IMR-90 (cell line): ENCODE data around the gene MLLT10. TPM values are rescaled to one million over a fixed set of nuclear protein-coding genes. Genes with fewer than 3 reads are reported as not detected.

Source experiments
- ATAC-seq: fragments of 200-7000 bp; cut with Tn5 transposase; 2 replicates; pipeline ENCODE4 v1.9.1; 2020; ENCODE audit warnings: low read depth, mild to moderate bottlenecking, moderate library complexity
- BruUV-seq: library from RNA; stranded (reverse); fragments of 400-500 nt; replicated peaks from 2 replicates; lab custom pipeline; 2021; lab: Mats Ljungman, UMichigan
- CTCF ChIA-PET: fragments of 300-600 bp; formaldehyde crosslinking; extraction: SDS; loops from one replicate; lab custom pipeline; 2021; ENCODE audit warnings: antibody characterized with exemption; lab: Yijun Ruan, JAX
- POLR2A ChIA-PET: fragments of 300-600 bp; sonication (Branson Sonifier 250); formaldehyde crosslinking; loops from one replicate; lab custom pipeline; 2022; ENCODE audit warnings: antibody characterized with exemption; ENCODE audit not compliant: unreplicated experiment; lab: Charles Lee
- DNase-seq: peaks from one replicate; pipeline ENCODE4 v3.0.0; 2013
- H2AFZ ChIP-seq: replicated peaks from 2 replicates; pipeline ENCODE3; 2013; ENCODE audit warnings: low read length, mild to moderate bottlenecking; ENCODE audit not compliant: poor library complexity
- H2AK5ac ChIP-seq: 2 replicates; pipeline ENCODE4 v1.6.1; 2013; ENCODE audit warnings: low read depth, low read length, inconsistent platforms
- H2AK9ac ChIP-seq: replicated peaks from 2 replicates; pipeline ENCODE3; 2013; ENCODE audit warnings: mild to moderate bottlenecking, low read depth, low read length, moderate library complexity; ENCODE audit not compliant: poor library complexity
- H2BK120ac ChIP-seq: 2 replicates; pipeline ENCODE4 v1.6.1; 2013; ENCODE audit warnings: low read depth, low read length, inconsistent platforms
- H2BK15ac ChIP-seq: 3 replicates; pipeline ENCODE4 v1.6.1; 2013; ENCODE audit warnings: low read depth, low read length, inconsistent platforms
- H2BK20ac ChIP-seq: 2 replicates; pipeline ENCODE4 v1.6.1; 2013; ENCODE audit warnings: low read depth, mild to moderate bottlenecking, inconsistent platforms, low read length, moderate library complexity
- H2BK5ac ChIP-seq: 2 replicates; pipeline ENCODE4 v1.6.1; 2013; ENCODE audit warnings: mild to moderate bottlenecking, low read depth, low read length, inconsistent platforms; ENCODE audit not compliant: poor library complexity, severe bottlenecking
- H3K14ac ChIP-seq: replicated peaks from 2 replicates; pipeline ENCODE4 v1.6.1; 2013; ENCODE audit warnings: low read depth, low read length, inconsistent platforms
- H3K18ac ChIP-seq: 2 replicates; pipeline ENCODE4 v1.6.1; 2013; ENCODE audit warnings: low read depth, low read length, control low read depth
- H3K23ac ChIP-seq: 2 replicates; pipeline ENCODE4 v1.6.1; 2013; ENCODE audit warnings: low read depth, low read length, inconsistent platforms
- H3K27ac ChIP-seq: 2 replicates; pipeline ENCODE4 v1.5.1; 2013; ENCODE audit warnings: mild to moderate bottlenecking, control low read depth, low read length; ENCODE audit not compliant: insufficient read depth
- H3K27me3 ChIP-seq: 2 replicates; pipeline ENCODE4 v1.6.1; 2013; ENCODE audit warnings: low read length; ENCODE audit not compliant: control insufficient read depth, insufficient read depth
- H3K36me3 ChIP-seq: 2 replicates; pipeline ENCODE4 v1.6.1; 2013; ENCODE audit warnings: low read length, mixed read lengths; ENCODE audit not compliant: control insufficient read depth, insufficient read depth
- H3K4ac ChIP-seq: 2 replicates; pipeline ENCODE4 v1.6.1; 2013; ENCODE audit warnings: low read depth, low read length, inconsistent platforms
- H3K4me1 ChIP-seq: 2 replicates; pipeline ENCODE4 v1.6.1; 2013; ENCODE audit warnings: low read length, mixed read lengths; ENCODE audit not compliant: control insufficient read depth, insufficient read depth
- H3K4me2 ChIP-seq: 2 replicates; pipeline ENCODE4 v1.6.1; 2013; ENCODE audit warnings: low read depth, mild to moderate bottlenecking, control low read depth, low read length, moderate library complexity
- H3K4me3 ChIP-seq: 2 replicates; pipeline ENCODE4 v1.5.1; 2013; ENCODE audit warnings: low read depth, mild to moderate bottlenecking, control low read depth, low read length, moderate library complexity; ENCODE audit not compliant: insufficient read depth
- H3K56ac ChIP-seq: 2 replicates; pipeline ENCODE4 v1.6.1; 2013; ENCODE audit warnings: low read length, inconsistent platforms; ENCODE audit not compliant: insufficient read depth; ENCODE audit errors: extremely low read depth
- H3K79me1 ChIP-seq, 2 experiments: 2 replicates each; pipeline ENCODE4 v1.6.1; 2013; ENCODE audit warnings: low read length in 2 of 2, inconsistent platforms in 1 of 2, low read depth in 1 of 2
- H3K9ac ChIP-seq: 2 replicates; pipeline ENCODE4 v1.6.1; 2013; ENCODE audit warnings: low read depth, low read length, control low read depth
- H3K9me1 ChIP-seq: 2 replicates; pipeline ENCODE4 v1.6.1; 2013; ENCODE audit warnings: low read length, inconsistent platforms; ENCODE audit not compliant: insufficient read depth
- H3K9me3 ChIP-seq: 2 replicates; pipeline ENCODE4 v1.6.1; 2013; ENCODE audit warnings: low read length; ENCODE audit not compliant: control insufficient read depth, insufficient read depth
- H4K20me1 ChIP-seq: 2 replicates; pipeline ENCODE4 v1.6.1; 2013; ENCODE audit warnings: low read length, inconsistent platforms; ENCODE audit not compliant: insufficient read depth
- H4K5ac ChIP-seq: 2 replicates; pipeline ENCODE4 v1.6.1; 2013; ENCODE audit warnings: mild to moderate bottlenecking, low read depth, low read length, control low read depth
- H4K8ac ChIP-seq, 2 experiments: 2 replicates each; pipeline ENCODE4 v1.6.1; 2013; ENCODE audit warnings: low read depth in 2 of 2, low read length in 2 of 2, control low read depth in 1 of 2, inconsistent platforms in 1 of 2
- H4K91ac ChIP-seq: 2 replicates; pipeline ENCODE4 v1.6.1; 2013; ENCODE audit warnings: low read depth, low read length, inconsistent platforms; ENCODE audit not compliant: insufficient read depth
- CEBPB ChIP-seq: IDR thresholded peaks from 2 replicates; pipeline ENCODE4 v1.6.1; 2012; ENCODE audit warnings: low read depth, low read length, improper control_type of control experiment
- RFX5 ChIP-seq: IDR thresholded peaks from 2 replicates; pipeline ENCODE4 v1.8.0; 2012; ENCODE audit warnings: low read depth, mild to moderate bottlenecking, low read length, moderate library complexity
- WGBS, 2 experiments: methylation state at CpG; one replicate each; pipeline versions ENCODE4 v1.1.5 to v1.1.7; 2013; ENCODE audit warnings: missing lambda C conversion rate in 2 of 2; ENCODE audit not compliant: insufficient read length in 1 of 2; ENCODE audit errors: extremely low coverage in 2 of 2; 5-methylcytosine and 5-hydroxymethylcytosine counted together
- dilution Hi-C: fragments of 300-500 bp; cut with HindIII; formaldehyde crosslinking; loops from one replicate; pipeline ENCODE4 v1.14.3; 2018; ENCODE audit warnings: low sequenced_read_pairs; ENCODE audit not compliant: unreplicated experiment
- in situ Hi-C: fragments of 300-500 bp; cut with MboI; formaldehyde crosslinking; loops from 3 replicates; pipeline ENCODE4 v1.14.3; 2019; ENCODE audit warnings: low sequenced_read_pairs, inconsistent platforms, mixed read lengths
- intact Hi-C: fragments of 100-400 bp; cut with micrococcal nuclease; formaldehyde crosslinking; loops from 2 replicates; pipeline ENCODE4 v1.10.0; 2022
- polyA plus RNA-seq, 3 experiments: library from polyadenylated mRNA; depleted of rRNA; stranded (reverse); fragments of >200 nt; gene quantifications; 2 replicates each; pipeline ENCODE4 v1.2.3, GENCODE V29; 2012; ENCODE audit warnings: low replicate concordance in 1 of 3
- total RNA-seq: library from RNA; depleted of rRNA; stranded (reverse); fragments of >200 nt; gene quantifications from 2 replicates; pipeline ENCODE4 v1.2.3, GENCODE V29; 2012

Gene MLLT10
- total and polyA plus RNA-seq, 2 of the 4 experiments (the other 2 are of a cell fraction), result 22.5 to 29.0 TPM

DNA sequence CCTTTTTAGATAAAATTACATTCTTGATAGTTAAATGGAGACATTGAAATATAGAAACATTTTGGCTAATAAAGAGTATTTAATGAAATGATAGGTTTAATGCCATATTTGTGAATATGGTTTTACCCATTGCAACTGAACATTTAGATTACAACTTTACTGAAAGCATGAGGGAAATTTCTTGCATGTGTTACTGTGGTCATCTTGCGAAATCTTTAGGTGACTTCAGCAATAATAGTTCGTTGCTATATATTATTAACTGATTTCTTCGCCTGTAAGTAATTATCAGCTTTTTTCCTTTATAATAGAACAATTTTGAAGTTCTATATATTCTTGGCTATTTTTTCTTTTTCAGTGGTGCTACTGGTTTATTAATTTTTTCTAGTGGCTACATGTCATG lies 83.2 kb downstream of the MLLT10 start:
- H2BK120ac ChIP-seq, result no peak overlapping the region
- POLR2A ChIA-PET, result no interaction called here
- no peak overlapping the region for H3K27ac ChIP-seq
- H2AK9ac ChIP-seq, result no peak overlapping the region
- no TSS peak for BruUV-seq
- H3K36me3 ChIP-seq, result peaks cover 6% of the 10 kb centered on the region; the same call in 1 of the 2 replicates
- H3K4me3 ChIP-seq, result no peak overlapping the region
- H4K8ac ChIP-seq, result no peak overlapping the region
- H2BK20ac ChIP-seq, result no peak overlapping the region
- H4K20me1 ChIP-seq, result no peaks in the 10 kb centered on the region
- no peak overlapping the region for H3K56ac ChIP-seq
- no peaks in the 10 kb centered on the region for H3K4me1 ChIP-seq
- no peak for ATAC-seq
- intact Hi-C loops (no loop called here), dilution Hi-C loops (no loop called here), in situ Hi-C loops (no loop called here)
- no peak overlapping the region for H2BK5ac ChIP-seq
- DNase-seq, result no peak
- H2AFZ ChIP-seq, result no peak overlapping the region
- H3K27me3 ChIP-seq, result no peaks in the 10 kb centered on the region
- H2AK5ac ChIP-seq, result no peak overlapping the region
- no peak overlapping the region for H4K5ac ChIP-seq
- peak; percentile 85 for TF ChIP-seq CEBPB
- TF ChIP-seq RFX5, result no peak
- H3K9me3 ChIP-seq, result no peaks in the 10 kb centered on the region
- no peak overlapping the region for H4K91ac ChIP-seq
- H3K18ac ChIP-seq, result no peak overlapping the region
- no CpG with 5 or more reads among the region's 3 CpGs for WGBS, 2 experiments
- no peak overlapping the region for H3K4me2 ChIP-seq
- no peak overlapping the region for H3K23ac ChIP-seq
- H2BK15ac ChIP-seq, result no peak overlapping the region
- peaks cover 2 to 31% of the 10 kb centered on the region in 2 experiments for H3K79me1 ChIP-seq
- H3K9me1 ChIP-seq, result peaks cover 4% of the 10 kb centered on the region
- H3K4ac ChIP-seq, result no peak overlapping the region
- H3K14ac ChIP-seq, result no peak overlapping the region
- H3K9ac ChIP-seq, result no peak overlapping the region
- CTCF ChIA-PET, result interaction anchor here (0.5 kb wide), 1 partner anchor 97 kb away, joined by 4 read pairs; no protein-coding TSS in a partner anchor
